NCI-H146 treated with DMSO at 0.1 percent for 48 hours (cell line): ENCODE results near the gene ITGB5.
"Not testable (repeated sequence)": the region's sequence is repeated elsewhere in the genome, so short reads cannot be mapped to it uniquely, and the experiment has no call there.

ENCODE experiments used
- DNase-seq: peaks from one replicate; lab custom pipeline; 2025; ENCODE audit not compliant: unreplicated experiment; lab: John Stamatoyannopoulos, UW

Gene ITGB5

DNA sequence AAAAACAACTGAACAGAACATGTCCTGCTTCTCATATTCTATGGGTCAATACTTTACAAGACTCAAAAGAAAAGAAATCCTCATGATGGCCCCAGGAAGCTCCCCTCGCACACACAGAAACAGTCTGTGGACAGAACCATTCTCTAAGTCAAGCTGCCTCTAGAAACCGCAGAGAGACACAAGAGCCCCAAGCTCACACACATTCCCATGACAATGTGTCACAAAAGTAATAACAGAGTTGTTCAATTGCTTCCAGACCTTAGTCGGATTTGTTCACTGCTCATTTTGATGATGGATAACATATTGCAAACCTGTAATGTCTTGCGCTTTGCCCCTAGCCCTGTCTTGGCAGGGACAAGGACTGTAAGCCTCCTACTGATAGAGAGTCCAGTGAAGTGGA, 96.0 kb downstream of the ITGB5 start:
- DNase-seq, result no peak

DNA sequence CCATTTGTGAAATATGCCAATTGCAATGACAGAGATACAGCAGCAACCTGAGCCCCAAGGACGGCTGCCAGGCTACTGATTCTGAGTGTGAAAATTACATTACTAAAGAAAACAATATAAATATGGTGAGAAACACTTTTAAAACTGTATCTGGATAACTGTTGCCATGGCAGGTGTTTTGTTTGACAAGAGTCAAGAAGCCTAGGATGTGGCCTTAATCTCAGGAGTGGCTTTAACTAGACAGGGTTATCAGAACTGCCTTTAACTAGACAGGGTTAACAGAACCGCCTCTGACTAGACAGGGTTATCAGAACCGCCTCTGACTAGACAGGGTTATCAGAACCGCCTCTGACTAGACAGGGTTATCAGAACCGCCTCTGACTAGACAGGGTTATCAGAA, 98.1 kb downstream of the ITGB5 start:
- not testable (repeated sequence) for DNase-seq

GRCh38 chr3:124788254-124788745, 98.9 kb downstream of the ITGB5 start:
- DNase-seq, result no peak

GRCh38 chr3:124787476-124788195, 99.5 kb downstream of the ITGB5 start:
- DNase-seq, result no peak

GRCh38 chr3:124786511-124787241, 100.5 kb downstream of the ITGB5 start:
- DNase-seq, result no peak

DNA sequence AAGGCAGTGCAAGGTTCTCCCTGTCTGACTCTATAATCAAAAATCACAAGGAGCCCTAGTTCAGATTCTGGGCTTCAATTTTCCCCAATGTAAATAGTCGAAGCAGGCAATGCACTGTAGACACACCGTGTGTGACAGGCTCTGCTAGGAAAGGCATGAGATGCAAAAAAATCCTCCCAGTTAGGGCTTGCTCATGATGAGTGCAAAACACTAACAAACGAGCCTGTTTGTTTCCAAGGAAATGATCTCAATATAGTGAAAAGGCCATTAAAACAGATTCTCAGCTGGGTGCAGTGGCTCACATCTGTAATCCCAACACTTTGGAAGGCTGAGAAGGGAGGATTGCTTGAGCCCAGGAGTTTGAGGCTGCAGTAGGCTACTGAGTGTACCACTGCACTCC, 101.2 kb downstream of the ITGB5 start:
- DNase-seq, result no peak

- no peak for DNase-seq
Measured at GRCh38 chr3:124784686-124785382, 102.3 kb downstream of the ITGB5 start.

GRCh38 chr3:124783696-124784095, 103.5 kb downstream of the ITGB5 start:
- peak; percentile 15 for DNase-seq

DNA sequence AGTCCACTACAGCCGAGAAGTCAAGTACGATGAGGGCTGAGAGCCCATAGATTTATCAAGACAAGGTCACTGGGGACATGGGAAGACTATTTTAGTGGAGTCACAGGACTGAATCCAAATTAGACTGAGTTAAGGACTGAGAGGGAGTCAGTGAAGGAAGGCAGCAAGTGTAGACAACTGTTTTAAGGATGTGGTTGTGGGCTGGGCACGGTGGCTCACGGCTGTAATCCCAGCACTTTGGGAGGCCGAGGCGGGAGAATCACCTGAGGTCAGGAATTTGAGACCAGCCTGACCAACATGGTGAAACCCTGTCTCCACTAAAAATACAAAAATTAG, 104.8 kb downstream of the ITGB5 start:
- not testable (repeated sequence) for DNase-seq

- DNase-seq, result no peak
Measured at GRCh38 chr3:124781476-124782376, 105.4 kb downstream of the ITGB5 start.

GRCh38 chr3:124780761-124781475, 106.2 kb downstream of the ITGB5 start:
- DNase-seq, result no peak

- no peak for DNase-seq
Measured at GRCh38 chr3:124780356-124780755, 106.8 kb downstream of the ITGB5 start.

GRCh38 chr3:124779751-124780191, 107.4 kb downstream of the ITGB5 start:
- no peak for DNase-seq

DNA sequence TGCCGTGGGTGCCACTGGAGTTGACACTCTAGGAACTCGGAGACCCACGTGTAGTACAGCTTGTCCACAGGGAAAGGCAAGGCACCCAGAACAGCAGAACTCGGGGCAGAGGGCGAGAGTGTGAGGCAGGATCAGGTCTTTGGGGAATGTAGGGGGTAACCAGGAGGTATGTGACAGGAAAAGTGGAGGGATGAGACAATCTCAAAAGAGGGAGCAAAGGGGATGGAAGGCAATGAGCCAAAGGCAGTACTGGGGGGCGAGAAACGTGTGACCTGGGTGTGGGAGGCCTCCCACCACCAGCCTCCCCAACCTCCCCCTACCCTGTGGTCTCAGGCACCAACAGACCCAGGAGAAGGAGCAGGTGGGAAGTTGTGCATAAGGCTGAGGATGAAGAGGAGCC, 108.0 kb downstream of the ITGB5 start:
- DNase-seq, result no peak

- no peak for DNase-seq
Measured at GRCh38 chr3:124777762-124778470, 109.2 kb downstream of the ITGB5 start.

DNA sequence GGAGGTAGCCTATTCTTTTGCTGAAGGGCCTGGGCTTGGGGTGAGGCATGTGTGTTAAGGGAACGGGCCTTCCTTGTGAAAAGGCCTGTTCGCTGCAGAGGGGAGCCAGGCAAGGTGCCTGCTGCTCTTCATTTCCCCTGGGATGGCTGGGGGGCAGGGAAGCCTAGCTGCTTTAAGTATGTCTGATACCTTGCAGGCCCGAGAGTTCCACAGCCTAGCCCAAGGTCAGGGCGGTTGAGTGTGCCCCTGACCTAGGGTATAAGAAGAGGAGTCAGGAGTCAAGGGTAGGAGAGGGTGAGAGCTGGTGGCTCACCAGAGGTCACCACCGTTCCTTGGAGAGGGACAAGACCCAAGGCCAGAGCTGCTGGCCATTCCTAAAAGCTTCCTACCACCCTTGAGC, 110.3 kb downstream of the ITGB5 start:
- DNase-seq, result no peak

- no peak for DNase-seq
Measured at GRCh38 chr3:124775877-124776276, 111.3 kb downstream of the ITGB5 start.

GRCh38 chr3:124774841-124775402, 112.2 kb downstream of the ITGB5 start:
- no peak for DNase-seq

- DNase-seq, result no peak
Measured at GRCh38 chr3:124774327-124774718, 112.8 kb downstream of the ITGB5 start.
